HFFc6 (cell line): Measurements from ENCODE around the gene DRD2. TPM values are rescaled to one million over a fixed set of nuclear protein-coding genes. Genes with fewer than 3 reads are reported as not detected.

Experiments used
- DNase-seq: peaks from one replicate; pipeline ENCODE4 v3.0.0-alpha.2; 2018
- H3K27ac Mint-ChIP-seq: 2 replicates; pipeline ENCODE4 v1.8.0; 2020; ENCODE audit warnings: mild to moderate bottlenecking, mixed read lengths
- H3K27me3 Mint-ChIP-seq: 2 replicates; pipeline ENCODE4 v1.8.0; 2021; ENCODE audit warnings: mild to moderate bottlenecking, moderate library complexity, mixed read lengths; ENCODE audit not compliant: insufficient read depth
- H3K36me3 Mint-ChIP-seq: 2 replicates; pipeline ENCODE4 v1.8.0; 2021; ENCODE audit warnings: low read depth, mixed read lengths
- H3K4me1 Mint-ChIP-seq: 2 replicates; pipeline ENCODE4 v1.8.0; 2020; ENCODE audit warnings: low read depth, mixed read lengths
- H3K4me3 Mint-ChIP-seq: 2 replicates; pipeline ENCODE4 v1.8.0; 2020; ENCODE audit warnings: mild to moderate bottlenecking, moderate library complexity, mixed read lengths
- H3K9me3 Mint-ChIP-seq: 2 replicates; pipeline ENCODE4 v1.8.0; 2020; ENCODE audit warnings: mild to moderate bottlenecking, mixed read lengths
- total RNA-seq, 6 experiments: library from RNA; stranded (reverse); fragmentation: NEBNext Ultra II Directional; extraction: Animal tissue kit (Norgen Biotek cat#: 25700); gene quantifications; 2 replicates in 1 of 6; 3 replicates in 5 of 6; pipeline ENCODE4 v1.2.3, GENCODE V29; 2021
- TF ChIP-seq, protein P1 (sequence below): fragments of 200-600 bp; sonication (generic); IDR thresholded peaks from 2 replicates; pipeline ENCODE4 v1.5.0; 2021; ENCODE audit warnings: antibody characterized with exemption, mild to moderate bottlenecking

The DRD2 gene
- total RNA-seq, 6 experiments from 2014 or later: not detected

DNA sequence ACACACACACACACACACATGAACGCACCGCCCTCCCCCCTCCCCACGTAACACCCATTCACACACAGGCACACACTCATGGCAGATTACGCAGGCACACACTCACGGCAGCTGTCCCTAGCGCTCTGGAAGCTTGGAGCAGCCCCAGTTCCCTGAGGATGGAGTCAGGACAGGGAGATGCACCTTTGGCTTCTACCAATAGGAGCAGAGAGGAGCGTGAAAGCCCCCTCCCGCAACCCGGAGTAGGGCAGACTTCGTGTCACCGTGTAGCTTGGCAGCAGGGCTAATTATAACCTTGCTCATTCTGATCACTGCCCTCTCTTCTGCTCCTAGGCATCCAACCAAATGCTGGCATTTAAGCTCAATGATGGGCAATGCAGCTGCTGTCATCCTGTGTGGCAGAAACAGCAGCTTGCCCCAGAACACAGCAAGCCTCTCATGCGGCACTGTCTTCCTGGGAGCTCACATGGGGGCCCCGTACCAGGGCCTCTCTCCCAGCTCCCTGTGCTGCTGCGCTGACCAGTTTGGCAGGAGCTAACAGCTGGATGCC is 55.7 kb downstream of the DRD2 start:
- no peaks in the 10 kb centered on the region for H3K4me1 Mint-ChIP-seq
- TF ChIP-seq, protein P1, sequence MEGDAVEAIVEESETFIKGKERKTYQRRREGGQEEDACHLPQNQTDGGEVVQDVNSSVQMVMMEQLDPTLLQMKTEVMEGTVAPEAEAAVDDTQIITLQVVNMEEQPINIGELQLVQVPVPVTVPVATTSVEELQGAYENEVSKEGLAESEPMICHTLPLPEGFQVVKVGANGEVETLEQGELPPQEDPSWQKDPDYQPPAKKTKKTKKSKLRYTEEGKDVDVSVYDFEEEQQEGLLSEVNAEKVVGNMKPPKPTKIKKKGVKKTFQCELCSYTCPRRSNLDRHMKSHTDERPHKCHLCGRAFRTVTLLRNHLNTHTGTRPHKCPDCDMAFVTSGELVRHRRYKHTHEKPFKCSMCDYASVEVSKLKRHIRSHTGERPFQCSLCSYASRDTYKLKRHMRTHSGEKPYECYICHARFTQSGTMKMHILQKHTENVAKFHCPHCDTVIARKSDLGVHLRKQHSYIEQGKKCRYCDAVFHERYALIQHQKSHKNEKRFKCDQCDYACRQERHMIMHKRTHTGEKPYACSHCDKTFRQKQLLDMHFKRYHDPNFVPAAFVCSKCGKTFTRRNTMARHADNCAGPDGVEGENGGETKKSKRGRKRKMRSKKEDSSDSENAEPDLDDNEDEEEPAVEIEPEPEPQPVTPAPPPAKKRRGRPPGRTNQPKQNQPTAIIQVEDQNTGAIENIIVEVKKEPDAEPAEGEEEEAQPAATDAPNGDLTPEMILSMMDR: no peak
- peaks cover 11% of the 10 kb centered on the region for H3K27me3 Mint-ChIP-seq
- H3K4me3 Mint-ChIP-seq: no peak overlapping the region
- no peak for DNase-seq
- no peaks in the 10 kb centered on the region for H3K36me3 Mint-ChIP-seq
- no peak overlapping the region for H3K27ac Mint-ChIP-seq
- H3K9me3 Mint-ChIP-seq: peaks cover 10% of the 10 kb centered on the region

DNA sequence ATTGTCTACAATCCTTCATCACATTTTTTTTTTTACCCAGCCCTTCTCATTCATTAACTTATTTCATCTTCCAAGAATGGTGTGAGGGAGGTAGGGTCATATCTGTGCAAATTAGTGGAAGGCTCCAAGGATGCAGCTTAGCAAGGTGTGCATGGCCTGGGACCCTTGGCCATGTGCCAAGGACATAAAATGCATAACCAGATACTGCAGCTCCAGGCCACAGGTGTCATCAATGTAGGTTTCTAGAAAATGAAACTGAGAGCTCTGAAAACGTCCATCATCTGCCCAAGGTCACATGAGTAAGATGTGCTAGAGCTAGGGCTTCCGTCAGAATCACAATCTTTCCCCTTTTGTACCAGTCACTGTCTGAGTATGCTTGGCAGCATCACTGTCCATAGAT is 57.8 kb downstream of the DRD2 start:
- Mint-ChIP-seq H3K27me3 (peaks cover 8% of the 10 kb centered on the region; the same call in 1 of the 2 replicates), H3K9me3 (peaks cover 10% of the 10 kb centered on the region), H3K27ac (no peak overlapping the region), H3K36me3 (no peaks in the 10 kb centered on the region), H3K4me1 (no peaks in the 10 kb centered on the region), H3K4me3 (no peak overlapping the region)
- no peak for DNase-seq
- TF ChIP-seq, protein P1: no peak

DNA sequence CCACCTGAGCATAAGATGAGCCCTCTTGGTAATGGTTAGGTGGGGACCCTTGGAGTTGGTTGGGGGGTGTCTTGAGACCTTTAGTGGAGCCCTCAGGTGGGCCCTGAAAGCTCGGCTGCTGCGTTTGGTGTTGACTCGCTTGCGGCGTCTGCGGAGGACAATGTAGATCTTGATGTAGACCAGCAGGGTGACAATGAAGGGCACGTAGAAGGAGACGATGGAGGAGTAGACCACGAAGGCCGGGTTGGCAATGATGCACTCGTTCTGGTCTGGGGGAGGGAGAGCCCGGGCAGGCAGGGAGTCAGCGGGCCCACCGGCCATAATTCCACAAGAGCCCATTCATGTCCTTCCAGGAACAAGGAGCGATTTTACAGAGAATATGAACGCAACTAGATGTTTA is 59.9 kb downstream of the DRD2 start:
- H3K27me3 Mint-ChIP-seq: peaks cover 8% of the 10 kb centered on the region; the same call in 1 of the 2 replicates
- H3K9me3 Mint-ChIP-seq: peaks cover 10% of the 10 kb centered on the region
- H3K4me3 Mint-ChIP-seq: no peak overlapping the region
- TF ChIP-seq, protein P1: no peak
- no peaks in the 10 kb centered on the region for H3K36me3 Mint-ChIP-seq
- no peak for DNase-seq
- no peaks in the 10 kb centered on the region for H3K4me1 Mint-ChIP-seq
- H3K27ac Mint-ChIP-seq: no peak overlapping the region

DNA sequence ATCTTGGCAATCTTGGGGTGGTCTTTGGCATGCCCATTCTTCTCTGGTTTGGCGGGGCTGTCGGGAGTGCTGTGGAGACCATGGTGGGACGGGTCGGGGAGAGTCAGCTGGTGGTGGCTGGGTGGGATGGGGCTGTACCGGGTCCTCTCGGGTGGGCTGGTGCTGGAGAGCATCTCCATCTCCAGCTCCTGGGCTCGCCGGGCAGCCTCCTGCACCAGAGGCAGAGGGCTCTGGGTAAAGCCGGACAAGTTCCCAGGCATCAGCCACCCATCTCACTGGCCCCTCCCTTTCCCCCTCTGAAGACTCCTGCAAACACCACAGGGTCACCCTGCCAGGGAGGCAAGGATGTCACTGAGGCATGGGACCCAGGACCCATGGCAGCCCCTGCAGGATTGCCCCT is 62.5 kb downstream of the DRD2 start:
- no peak overlapping the region for H3K27ac Mint-ChIP-seq
- no peak overlapping the region for H3K4me3 Mint-ChIP-seq
- H3K4me1 Mint-ChIP-seq: no peaks in the 10 kb centered on the region
- TF ChIP-seq, protein P1: no peak
- H3K9me3 Mint-ChIP-seq: peaks cover 6% of the 10 kb centered on the region; the same call in 1 of the 2 replicates
- H3K36me3 Mint-ChIP-seq: no peaks in the 10 kb centered on the region
- DNase-seq: no peak
- H3K27me3 Mint-ChIP-seq: peaks cover 3% of the 10 kb centered on the region; the same call in 1 of the 2 replicates

DNA sequence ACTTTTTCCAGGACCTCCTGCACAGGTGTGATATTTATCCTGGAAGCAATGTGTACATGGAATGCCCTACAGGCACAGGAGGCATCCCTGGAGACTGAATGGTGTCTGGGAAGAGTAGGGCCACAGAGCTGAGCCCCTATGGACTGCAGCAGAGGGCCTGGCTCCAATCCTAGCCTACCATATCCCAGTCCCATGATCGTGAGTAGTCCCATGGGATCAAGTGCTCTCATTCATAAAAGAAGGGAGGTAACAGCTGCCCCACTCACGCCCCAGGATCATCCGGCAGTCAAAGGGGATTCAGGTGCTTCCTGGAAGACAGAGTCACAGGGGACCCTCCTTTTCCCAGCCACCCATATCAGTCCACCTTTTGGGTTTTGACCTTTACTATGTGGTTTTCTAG is 63.7 kb downstream of the DRD2 start:
- no peak for DNase-seq
- Mint-ChIP-seq H3K4me3 (no peak overlapping the region), H3K36me3 (no peaks in the 10 kb centered on the region), H3K27me3 (peaks cover 5% of the 10 kb centered on the region; the same call in 1 of the 2 replicates), H3K9me3 (no peaks in the 10 kb centered on the region), H3K4me1 (no peaks in the 10 kb centered on the region), H3K27ac (no peak overlapping the region)
- TF ChIP-seq, protein P1: no peak
